ENCODE measurements around the gene NTN5.
"Not testable (repeated sequence)": the region's sequence is repeated elsewhere in the genome, so short reads cannot be mapped to it uniquely, and the experiment has no call there.

NTN5 gene

GRCh38 chr19:48669903-48670668 is 2.7 kb downstream of the NTN5 start:
- no peak for DNase-seq (ENCODE audit: low spot score)

- DNase-seq (ENCODE audit: low spot score), result no peak
Measured at GRCh38 chr19:48668761-48669160, 4.1 kb downstream of the NTN5 start.

GRCh38 chr19:48668332-48668731 is 4.5 kb downstream of the NTN5 start:
- DNase-seq (ENCODE audit: low spot score), result no peak

- DNase-seq (ENCODE audit: low spot score), result no peak
Measured at GRCh38 chr19:48665786-48666185, 7.0 kb downstream of the NTN5 start.

- DNase-seq (ENCODE audit: low spot score), result no peak
Measured at GRCh38 chr19:48664476-48664875, 8.3 kb downstream of the NTN5 start.

- no peak for DNase-seq (ENCODE audit: low spot score)
Measured at GRCh38 chr19:48663667-48664066, 9.2 kb downstream of the NTN5 start.

GRCh38 chr19:48661711-48662090 is 11.1 kb downstream of the NTN5 start:
- no peak for DNase-seq (ENCODE audit: low spot score)

- peak; percentile 93 for DNase-seq (ENCODE audit: low spot score)
Measured at GRCh38 chr19:48660852-48661710, 11.7 kb downstream of the NTN5 start.

GRCh38 chr19:48659768-48660167 is 13.0 kb downstream of the NTN5 start:
- DNase-seq (ENCODE audit: low spot score), result no peak

GRCh38 chr19:48658483-48658882 is 14.3 kb downstream of the NTN5 start:
- no peak for DNase-seq (ENCODE audit: low spot score)

GRCh38 chr19:48657828-48658227 is 15.0 kb downstream of the NTN5 start:
- not testable (repeated sequence) for DNase-seq (ENCODE audit: low spot score)

- DNase-seq (ENCODE audit: low spot score), result peak; percentile 89
Measured at GRCh38 chr19:48656840-48657474, 15.9 kb downstream of the NTN5 start.

GRCh38 chr19:48654299-48655059 is 18.3 kb downstream of the NTN5 start:
- DNase-seq (ENCODE audit: low spot score), result no peak

GRCh38 chr19:48651683-48652048 is 21.2 kb downstream of the NTN5 start:
- DNase-seq (ENCODE audit: low spot score), result no peak

- no peak for DNase-seq (ENCODE audit: low spot score)
Measured at GRCh38 chr19:48650974-48651682, 21.7 kb downstream of the NTN5 start.

- DNase-seq (ENCODE audit: low spot score), result no peak
Measured at GRCh38 chr19:48648134-48648533, 24.7 kb downstream of the NTN5 start.

GRCh38 chr19:48646722-48647216 is 26.0 kb downstream of the NTN5 start:
- DNase-seq (ENCODE audit: low spot score), result no peak

- DNase-seq (ENCODE audit: low spot score), result peak; percentile 91
Measured at GRCh38 chr19:48646001-48646721, 26.7 kb downstream of the NTN5 start, which contains the start of gene CA11. TSS of gene CA11 (minus strand) at chr19:48646187. CDS start at chr19:48645632, 555 bp downstream.

- DNase-seq (ENCODE audit: low spot score), result no peak
Measured at GRCh38 chr19:48645620-48646000, 27.2 kb downstream of the NTN5 start.

GRCh38 chr19:48644839-48645619 is 27.8 kb downstream of the NTN5 start:
- peak; percentile 74 for DNase-seq (ENCODE audit: low spot score)

All from AG08396 (cell line).